HepG2 (cell line): ENCODE data around the gene TUBGCP6. TPM values are rescaled to one million over a fixed set of nuclear protein-coding genes. Genes with fewer than 3 reads are reported as not detected.
A peak's percentile ranks its signal among the peaks of the same experiment; 100 is the strongest.

Experiments used
- KLF13 ChIP-seq: sonication (generic); formaldehyde crosslinking; IDR thresholded peaks from 2 replicates; pipeline ENCODE4 v1.4.0; 2020; ENCODE audit warnings: mild to moderate bottlenecking, missing genetic modification reagents
- MXD3 ChIP-seq: IDR thresholded peaks from 2 replicates; pipeline ENCODE4 v1.6.1; 2016; ENCODE audit warnings: mild to moderate bottlenecking, missing biosample characterization, missing genetic modification reagents
- MYNN ChIP-seq: sonication (generic); formaldehyde crosslinking; IDR thresholded peaks from 2 replicates; pipeline ENCODE4 v1.4.0; 2020; ENCODE audit warnings: mild to moderate bottlenecking, low read depth, missing genetic modification reagents
- STAT5B ChIP-seq: sonication (generic); formaldehyde crosslinking; IDR thresholded peaks from 2 replicates; pipeline ENCODE4 v1.4.0; 2020; ENCODE audit warnings: missing genetic modification reagents
- ZBTB4 ChIP-seq: sonication (generic); formaldehyde crosslinking; IDR thresholded peaks from 2 replicates; pipeline ENCODE4 v1.4.0; 2020; ENCODE audit warnings: missing genetic modification reagents, mild to moderate bottlenecking, borderline replicate concordance
- ZNF30 ChIP-seq: sonication (generic); formaldehyde crosslinking; IDR thresholded peaks from 2 replicates; pipeline ENCODE4 v1.5.0; 2020; ENCODE audit warnings: mild to moderate bottlenecking, missing genetic modification reagents
- ZNF709 ChIP-seq: sonication (generic); formaldehyde crosslinking; IDR thresholded peaks from 2 replicates; pipeline ENCODE4 v1.5.0; 2020; ENCODE audit warnings: mild to moderate bottlenecking, missing genetic modification reagents
- ZNF781 ChIP-seq: sonication (generic); formaldehyde crosslinking; IDR thresholded peaks from 2 replicates; pipeline ENCODE4 v1.5.1; 2020; ENCODE audit warnings: borderline replicate concordance, mild to moderate bottlenecking, missing genetic modification reagents; ENCODE audit errors: not compliant biosample characterization
- polyA plus RNA-seq, 8 experiments: library from polyadenylated mRNA; depleted of rRNA in 3 of 8; stranded (reverse) in 7 of 8; unstranded in 1 of 8; fragments of >200 nt; fragmentation: Illumina TruSeq in 4 of 8; extraction: Trizol in 4 of 8; gene quantifications; 2 replicates each; pipeline versions ENCODE4 v1.2.1 to v1.2.3, GENCODE V29; 2011 to 2016; ENCODE audit warnings: low read depth in 4 of 8, missing spikeins in 1 of 8, mixed read lengths in 1 of 8; ENCODE audit not compliant: insufficient read depth in 1 of 8
- total RNA-seq, 5 experiments: library from RNA; depleted of rRNA; stranded (reverse); fragments of >200 nt; fragmentation: Illumina TruSeq; extraction: Trizol; gene quantifications; 2 replicates each; pipeline ENCODE4 v1.2.3, GENCODE V29; 2016; ENCODE audit warnings: low read depth in 1 of 5
- TF ChIP-seq, protein P1 (sequence below): sonication (generic); formaldehyde crosslinking; IDR thresholded peaks from 2 replicates; pipeline ENCODE4 v1.4.0; 2020; ENCODE audit warnings: mild to moderate bottlenecking, missing genetic modification reagents
- TF ChIP-seq, protein P2 (sequence below): sonication (generic); formaldehyde crosslinking; IDR thresholded peaks from 2 replicates; pipeline ENCODE4 v1.5.0; 2020; ENCODE audit warnings: mild to moderate bottlenecking, missing genetic modification reagents
- TF ChIP-seq, protein P3 (sequence below): IDR thresholded peaks from 2 replicates; pipeline ENCODE4 v1.6.1; 2016

TUBGCP6 gene
- total and polyA plus RNA-seq, 2 of the 13 experiments (the other 11 are each of a cell fraction or from before 2014, with no cell fraction given), result 14.6 to 15.7 TPM

DNA sequence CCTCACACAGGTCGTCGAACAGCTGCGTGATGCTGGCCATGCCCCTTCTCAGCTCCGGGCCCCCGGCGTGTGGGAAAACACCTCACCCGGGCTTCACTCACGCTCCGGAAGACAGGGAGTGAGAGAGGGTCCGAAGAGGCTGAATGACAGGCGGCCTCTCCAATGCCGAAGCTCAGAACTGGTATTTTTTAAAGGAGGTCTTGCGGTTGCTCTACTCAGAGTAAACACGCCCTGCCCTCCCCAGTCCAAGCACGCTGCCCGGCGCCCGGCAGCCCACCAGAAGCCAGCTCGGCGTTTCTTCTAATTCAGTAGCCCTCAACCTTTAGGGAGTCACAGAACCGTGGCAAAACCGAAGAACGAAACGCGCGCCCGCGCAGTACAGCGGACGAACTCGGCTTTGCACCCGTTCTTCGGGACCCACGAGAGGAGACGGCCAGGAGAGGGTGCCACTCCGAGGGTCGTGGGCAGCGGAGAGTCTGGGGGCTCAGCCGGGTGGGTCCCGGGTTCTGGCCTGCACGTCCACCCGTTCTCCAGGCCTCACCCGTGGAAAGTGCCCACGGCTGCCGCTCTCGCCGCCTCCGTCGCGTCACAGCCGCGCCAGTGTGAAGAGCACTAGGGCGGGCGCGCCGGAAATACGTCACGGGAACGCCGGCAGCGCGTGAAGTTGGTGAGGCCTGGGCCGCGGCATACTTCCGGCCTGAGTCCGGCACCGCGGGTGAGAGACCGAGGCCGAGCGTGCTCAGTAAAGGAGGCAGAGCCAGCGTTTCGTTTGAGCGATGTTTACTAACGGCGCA, at the start of gene TUBGCP6 (continued):
- TF ChIP-seq MXD3 (CRISPR knock-in tag) (0 out of 2 replicates have a peak, but pooled peaks have one; percentile 37), KLF13 (CRISPR knock-in tag) (0 out of 2 replicates have a peak, but pooled peaks have one; percentile 41), ZBTB4 (CRISPR knock-in tag) (peak; percentile 91), ZNF30 (CRISPR knock-in tag) (no peak), STAT5B (CRISPR knock-in tag) (0 out of 2 replicates have a peak, but pooled peaks have one; percentile 55), MYNN (no peak), ZNF709 (CRISPR knock-in tag) (peak; percentile 92), ZNF781 (CRISPR knock-in tag) (no peak)
- TF ChIP-seq, protein P1, sequence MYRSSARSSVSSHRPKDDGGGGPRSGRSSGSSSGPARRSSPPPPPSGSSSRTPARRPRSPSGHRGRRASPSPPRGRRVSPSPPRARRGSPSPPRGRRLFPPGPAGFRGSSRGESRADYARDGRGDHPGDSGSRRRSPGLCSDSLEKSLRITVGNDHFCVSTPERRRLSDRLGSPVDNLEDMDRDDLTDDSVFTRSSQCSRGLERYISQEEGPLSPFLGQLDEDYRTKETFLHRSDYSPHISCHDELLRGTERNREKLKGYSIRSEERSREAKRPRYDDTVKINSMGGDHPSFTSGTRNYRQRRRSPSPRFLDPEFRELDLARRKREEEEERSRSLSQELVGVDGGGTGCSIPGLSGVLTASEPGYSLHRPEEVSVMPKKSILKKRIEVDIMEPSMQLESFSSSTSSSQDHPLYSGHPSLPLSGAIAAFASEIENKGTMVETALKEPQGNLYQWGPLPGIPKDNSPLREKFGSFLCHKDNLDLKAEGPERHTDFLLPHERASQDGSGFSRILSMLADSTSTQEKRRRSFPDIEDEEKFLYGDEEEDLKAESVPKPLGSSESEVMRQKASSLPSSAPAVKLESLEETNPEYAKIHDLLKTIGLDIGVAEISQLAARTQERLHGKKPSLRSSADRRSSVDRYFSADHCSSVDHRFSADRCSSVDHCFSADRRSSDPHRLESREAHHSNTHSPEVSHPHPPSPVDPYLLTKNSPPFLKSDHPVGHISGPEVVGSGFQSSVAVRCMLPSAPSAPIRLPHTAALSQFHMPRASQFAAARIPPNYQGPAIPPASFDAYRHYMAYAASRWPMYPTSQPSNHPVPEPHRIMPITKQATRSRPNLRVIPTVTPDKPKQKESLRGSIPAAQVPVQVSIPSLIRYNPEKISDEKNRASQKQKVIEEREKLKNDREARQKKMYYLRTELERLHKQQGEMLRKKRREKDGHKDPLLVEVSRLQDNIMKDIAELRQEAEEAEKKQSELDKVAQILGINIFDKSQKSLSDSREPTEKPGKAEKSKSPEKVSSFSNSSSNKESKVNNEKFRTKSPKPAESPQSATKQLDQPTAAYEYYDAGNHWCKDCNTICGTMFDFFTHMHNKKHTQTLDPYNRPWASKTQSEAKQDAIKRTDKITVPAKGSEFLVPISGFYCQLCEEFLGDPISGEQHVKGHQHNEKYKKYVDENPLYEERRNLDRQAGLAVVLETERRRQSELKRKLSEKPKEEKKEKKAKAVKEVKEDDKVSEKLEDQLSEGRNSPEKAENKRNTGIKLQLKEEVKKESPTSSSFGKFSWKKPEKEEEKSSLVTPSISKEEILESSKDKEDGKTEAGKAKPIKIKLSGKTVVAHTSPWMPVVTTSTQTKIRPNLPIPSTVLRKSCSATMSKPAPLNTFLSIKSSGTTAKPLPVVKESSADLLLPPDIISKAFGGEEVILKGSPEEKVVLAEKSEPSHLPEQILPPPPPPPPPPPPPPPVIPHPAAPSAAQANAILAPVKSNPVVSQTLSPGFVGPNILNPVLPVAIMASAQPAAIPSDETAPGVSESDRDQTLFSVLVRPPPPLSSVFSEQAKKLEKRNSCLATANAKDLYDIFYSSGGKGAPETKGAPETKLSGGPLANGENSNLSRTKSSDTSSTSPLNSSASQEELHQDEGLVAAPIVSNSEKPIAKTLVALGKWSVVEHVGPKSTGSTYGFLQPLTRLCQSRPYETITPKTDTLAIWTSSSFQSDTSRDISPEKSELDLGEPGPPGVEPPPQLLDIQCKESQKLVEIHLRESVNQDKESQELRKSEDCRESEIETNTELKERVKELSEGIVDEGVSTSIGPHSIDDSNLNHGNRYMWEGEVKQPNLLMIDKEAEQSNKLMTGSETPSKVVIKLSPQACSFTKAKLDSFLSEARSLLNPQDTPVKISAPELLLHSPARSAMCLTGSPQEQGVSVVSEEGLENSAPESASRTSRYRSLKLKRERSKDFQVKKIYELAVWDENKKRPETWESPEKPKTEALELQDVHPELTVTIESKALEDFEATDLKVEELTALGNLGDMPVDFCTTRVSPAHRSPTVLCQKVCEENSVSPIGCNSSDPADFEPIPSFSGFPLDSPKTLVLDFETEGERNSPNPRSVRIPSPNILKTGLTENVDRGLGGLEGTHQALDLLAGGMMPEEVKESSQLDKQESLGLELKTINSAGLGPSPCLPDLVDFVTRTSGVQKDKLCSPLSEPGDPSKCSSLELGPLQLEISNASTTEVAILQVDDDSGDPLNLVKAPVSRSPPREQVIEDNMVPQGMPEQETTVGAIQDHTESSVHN, result 0 out of 2 replicates have a peak, but pooled peaks have one; percentile 34
- TF ChIP-seq, protein P2, sequence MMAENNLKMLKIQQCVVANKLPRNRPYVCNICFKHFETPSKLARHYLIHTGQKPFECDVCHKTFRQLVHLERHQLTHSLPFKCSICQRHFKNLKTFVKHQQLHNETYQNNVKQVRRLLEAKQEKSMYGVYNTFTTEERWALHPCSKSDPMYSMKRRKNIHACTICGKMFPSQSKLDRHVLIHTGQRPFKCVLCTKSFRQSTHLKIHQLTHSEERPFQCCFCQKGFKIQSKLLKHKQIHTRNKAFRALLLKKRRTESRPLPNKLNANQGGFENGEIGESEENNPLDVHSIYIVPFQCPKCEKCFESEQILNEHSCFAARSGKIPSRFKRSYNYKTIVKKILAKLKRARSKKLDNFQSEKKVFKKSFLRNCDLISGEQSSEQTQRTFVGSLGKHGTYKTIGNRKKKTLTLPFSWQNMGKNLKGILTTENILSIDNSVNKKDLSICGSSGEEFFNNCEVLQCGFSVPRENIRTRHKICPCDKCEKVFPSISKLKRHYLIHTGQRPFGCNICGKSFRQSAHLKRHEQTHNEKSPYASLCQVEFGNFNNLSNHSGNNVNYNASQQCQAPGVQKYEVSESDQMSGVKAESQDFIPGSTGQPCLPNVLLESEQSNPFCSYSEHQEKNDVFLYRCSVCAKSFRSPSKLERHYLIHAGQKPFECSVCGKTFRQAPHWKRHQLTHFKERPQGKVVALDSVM (CRISPR knock-in tag), result peak; percentile 41; the same call in 1 of the 2 replicates
- TF ChIP-seq, protein P3, sequence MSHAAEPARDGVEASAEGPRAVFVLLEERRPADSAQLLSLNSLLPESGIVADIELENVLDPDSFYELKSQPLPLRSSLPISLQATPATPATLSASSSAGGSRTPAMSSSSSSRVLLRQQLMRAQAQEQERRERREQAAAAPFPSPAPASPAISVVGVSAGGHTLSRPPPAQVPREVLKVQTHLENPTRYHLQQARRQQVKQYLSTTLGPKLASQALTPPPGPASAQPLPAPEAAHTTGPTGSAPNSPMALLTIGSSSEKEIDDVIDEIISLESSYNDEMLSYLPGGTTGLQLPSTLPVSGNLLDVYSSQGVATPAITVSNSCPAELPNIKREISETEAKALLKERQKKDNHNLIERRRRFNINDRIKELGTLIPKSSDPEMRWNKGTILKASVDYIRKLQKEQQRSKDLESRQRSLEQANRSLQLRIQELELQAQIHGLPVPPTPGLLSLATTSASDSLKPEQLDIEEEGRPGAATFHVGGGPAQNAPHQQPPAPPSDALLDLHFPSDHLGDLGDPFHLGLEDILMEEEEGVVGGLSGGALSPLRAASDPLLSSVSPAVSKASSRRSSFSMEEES (CRISPR knock-in tag), result peak; percentile 77
